HG03469 (cell line): ENCODE results near the gene CD79B.

Experiments
- ATAC-seq: cut with Tn5 transposase; IDR thresholded peaks from one replicate; pipeline ENCODE4 v1.9.1; 2021; ENCODE audit warnings: mild to moderate bottlenecking, moderate library complexity, moderate number of reproducible peaks; ENCODE audit not compliant: unreplicated experiment

CD79B gene

DNA sequence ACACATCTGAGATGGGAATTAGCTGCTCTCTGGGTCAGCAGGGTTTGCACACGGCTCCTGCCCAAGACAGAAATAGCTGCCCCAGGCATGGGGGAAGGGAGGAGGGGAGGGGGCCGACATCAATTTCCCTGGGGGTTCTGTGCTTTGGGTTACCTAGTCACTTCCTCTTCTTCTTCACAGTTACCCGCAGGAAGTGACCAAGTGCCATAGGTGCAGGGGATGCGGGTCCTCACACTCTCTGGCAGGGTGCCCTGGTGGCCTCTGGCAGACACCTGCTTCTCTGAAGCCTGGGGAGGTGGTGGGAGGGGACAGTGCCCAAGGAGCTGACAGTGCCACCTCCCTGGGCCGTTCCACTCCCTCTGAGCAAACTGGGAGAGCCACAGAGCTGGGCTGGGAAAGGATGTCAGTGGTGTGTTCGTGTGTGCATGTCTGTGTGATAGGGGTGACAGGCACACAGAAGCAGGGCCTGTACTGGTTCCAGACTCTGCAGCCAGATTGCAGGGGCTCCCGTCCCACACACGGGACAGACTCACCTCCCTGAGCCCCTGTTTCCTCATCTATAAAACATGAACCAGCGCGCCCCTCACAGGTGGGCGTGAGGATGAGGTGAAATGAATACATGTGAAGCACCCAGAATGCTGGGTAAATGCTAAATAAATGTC lies 22.4 kb upstream of the CD79B start:
- no peak for ATAC-seq

DNA sequence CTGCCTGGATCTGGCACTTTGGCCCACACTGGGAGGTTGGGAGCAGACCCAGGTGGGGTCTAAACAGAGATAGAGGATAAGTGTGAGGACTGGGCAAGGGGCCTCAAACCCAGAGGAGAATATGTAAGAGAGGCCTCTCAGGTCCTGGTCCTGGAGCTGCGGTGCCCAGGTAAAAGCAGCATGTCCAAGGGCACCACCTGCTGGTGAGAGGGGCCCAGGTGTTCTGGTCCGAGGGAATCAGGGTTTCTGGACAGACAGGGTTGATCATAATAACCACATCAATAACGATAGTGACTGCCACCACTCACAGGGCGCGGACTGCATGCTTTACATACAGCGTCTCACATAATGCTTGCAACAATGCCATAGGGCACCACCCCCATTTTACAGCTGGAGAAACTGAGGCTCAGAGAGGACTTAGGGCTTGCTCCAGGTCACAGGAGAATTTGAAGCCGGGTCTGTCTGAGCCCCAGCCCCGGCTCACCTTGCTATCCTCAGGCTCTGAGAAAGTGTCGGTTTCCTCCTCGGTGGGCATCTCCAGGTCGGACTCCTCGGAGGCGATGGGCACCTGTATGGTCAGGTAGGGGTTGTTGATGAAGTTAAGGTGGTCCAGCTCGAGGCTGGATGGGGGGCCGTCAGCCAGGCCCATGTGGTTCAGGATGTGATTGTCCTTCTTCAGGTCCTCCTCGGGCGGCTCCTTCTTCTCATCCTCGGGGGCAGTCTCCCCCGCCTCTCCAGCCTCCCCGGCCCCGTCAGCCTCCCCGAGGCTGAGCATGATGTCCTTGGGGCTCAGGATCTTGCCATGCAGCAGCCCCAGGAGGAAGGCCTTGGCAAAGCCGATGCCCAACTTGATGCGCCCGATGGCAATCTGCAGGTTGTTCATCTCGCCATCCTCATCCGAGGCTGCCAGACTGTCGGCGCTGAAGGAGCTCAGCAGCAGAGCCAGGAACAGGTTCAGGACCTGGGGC lies 19.1 kb upstream of the CD79B start:
- no peak for ATAC-seq

DNA sequence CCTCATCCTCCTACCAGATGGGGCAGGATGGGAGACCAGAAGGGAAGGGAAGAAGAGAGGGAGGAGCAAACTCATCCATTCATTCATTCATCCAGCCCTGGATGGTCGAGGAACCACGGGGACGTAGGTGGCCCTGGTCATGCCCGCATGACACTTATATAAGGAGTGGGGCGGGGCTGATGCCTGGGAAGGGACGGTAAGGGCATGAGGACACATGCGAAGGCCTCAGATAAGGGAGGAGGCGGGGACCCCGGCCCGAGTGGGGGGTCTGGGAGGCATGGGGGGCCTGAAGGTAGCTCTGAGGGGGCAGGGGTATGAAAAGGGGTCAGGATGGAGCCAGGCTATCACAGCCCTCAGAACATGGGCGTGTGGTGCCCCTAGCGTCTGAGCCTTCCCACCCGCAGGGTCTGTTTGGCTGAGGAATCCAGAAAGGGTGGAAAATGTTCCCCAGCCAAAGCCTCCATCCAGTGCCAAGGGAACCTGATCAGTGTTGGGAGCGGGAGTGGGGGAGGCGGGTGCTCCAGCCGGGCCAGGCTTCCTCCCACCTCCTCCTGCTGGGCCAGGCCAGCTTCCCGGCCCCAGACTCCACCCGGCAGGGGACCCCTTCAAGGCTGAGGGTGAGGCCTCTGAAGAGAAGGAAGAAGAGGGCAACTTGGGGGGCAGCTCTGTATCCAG lies 17.6 kb upstream of the CD79B start:
- ATAC-seq = no peak

DNA sequence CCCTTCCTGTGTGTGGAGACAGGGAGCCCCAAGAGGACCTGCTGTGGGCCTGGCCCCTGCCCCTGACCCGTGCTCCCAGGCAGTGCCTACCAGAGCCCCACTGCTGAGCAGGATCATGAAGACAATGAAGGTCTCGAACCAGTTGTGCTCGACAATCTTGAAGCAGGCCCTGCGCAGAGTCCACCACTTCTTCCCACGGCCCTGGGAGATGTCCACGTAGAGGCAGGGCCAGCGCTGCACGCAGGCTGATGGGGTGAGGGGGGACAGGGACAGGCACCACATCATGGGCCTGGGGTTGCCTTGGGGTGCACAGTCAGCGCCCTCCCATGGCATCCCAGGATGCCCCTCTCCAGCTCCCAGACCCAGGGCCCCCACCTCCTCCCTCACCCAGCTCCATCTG lies 16.4 kb upstream of the CD79B start:
- no peak for ATAC-seq

DNA sequence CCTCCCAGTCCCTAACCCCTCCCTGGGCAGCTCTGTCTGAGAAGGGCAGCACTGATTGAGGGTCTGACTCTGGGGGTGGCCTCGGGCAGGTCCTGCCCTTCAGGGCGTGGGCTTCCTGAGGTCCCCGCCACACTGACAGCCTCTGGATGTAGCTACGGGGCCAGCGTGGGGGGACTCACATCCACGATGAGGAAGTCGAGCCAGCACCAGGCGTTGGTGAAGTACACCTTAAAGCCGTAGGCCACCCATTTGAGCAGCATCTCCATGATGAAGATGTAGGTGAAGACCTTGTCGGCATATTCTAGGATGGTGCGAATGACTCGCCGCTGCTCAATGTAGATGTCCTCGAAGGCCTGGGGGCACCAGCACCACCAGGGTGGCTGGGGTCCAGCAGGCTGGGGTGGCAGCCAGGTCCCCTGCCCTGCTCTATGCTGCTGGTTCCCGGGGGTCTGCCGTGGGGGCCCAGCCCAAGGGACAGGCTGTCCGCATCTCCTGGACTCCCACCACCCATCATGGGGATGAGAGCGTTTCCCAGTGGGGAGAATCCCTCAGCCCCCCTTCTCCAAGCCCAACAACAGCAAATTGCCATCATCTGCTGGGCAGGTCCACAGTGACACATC lies 15.7 kb upstream of the CD79B start:
- no peak for ATAC-seq

DNA sequence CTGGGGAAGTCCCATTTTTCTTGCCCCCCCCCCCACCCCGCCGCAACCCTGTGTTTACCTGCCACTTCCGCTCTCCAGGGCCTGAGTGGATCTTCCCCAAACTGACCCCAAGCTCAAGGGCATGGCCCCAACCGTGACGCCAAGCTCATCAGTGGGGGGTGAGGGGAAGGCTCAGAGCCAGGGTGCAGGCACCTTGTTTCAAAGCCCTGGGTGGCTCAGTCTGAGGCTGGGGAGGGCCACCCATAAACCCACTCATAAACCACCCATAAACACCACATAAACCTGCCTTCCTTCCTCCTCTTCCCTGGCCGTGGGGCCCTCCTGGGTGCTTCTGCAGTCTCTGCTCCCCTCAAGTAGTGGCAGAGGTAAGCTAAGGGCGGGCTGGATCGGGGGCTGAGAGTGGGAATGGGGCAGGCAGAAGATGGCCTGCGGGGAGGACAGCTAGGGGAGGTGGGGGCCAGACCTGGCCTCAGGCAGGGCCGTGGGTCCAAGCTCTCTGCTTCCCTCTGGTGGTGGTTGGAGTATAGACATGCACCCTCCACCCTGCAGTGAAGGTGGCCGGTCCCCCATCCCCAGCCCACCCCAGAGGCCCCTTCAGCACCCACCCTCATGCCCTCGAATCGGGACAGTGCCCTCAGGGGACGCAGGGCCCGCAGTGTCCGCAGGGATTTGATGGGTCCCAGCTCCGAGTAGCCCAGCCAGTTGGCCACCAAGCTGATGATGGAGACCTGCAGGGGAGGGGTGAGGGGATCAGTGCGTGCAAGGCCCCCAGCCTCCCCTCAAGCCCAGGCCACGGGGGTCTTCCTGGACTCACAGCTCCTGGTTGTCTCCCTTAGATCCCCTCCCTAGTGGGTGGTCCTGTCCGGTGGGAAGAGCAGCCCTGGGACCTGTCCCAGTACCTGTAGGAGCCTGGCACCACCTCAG lies 14.6 kb upstream of the CD79B start:
- no peak for ATAC-seq

DNA sequence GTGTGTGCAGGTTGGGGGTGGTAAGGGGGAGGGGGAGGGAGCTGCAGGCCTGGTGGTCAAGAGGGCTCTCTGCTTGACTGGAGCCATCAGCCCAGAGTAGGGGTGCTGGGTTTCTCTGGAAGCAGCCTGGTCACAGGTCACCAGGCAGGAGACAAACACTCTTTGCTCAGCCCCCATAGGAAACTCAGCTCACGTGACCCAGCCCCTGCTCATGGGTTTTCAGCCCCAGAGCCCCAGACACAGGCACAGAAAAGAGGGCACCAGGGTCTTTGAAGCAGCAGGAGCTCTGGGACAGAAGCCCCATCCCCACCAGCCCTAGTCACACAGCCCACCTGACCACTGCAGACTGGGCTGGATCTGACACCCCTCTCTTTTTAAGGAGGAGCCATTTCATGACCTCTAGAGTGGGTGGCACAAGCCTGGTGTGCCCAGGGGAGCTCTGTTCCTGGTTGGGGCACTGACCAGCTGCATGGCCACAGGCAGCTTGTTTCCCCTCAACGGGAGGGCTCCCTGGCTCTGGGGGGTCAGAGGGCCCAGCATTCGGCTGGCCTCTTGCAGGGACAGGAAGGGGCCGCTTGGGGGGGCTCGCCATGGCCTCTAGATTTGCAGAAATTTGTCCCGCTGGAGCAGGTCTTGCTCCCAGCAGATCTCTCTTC lies 13.8 kb upstream of the CD79B start:
- ATAC-seq = no peak

DNA sequence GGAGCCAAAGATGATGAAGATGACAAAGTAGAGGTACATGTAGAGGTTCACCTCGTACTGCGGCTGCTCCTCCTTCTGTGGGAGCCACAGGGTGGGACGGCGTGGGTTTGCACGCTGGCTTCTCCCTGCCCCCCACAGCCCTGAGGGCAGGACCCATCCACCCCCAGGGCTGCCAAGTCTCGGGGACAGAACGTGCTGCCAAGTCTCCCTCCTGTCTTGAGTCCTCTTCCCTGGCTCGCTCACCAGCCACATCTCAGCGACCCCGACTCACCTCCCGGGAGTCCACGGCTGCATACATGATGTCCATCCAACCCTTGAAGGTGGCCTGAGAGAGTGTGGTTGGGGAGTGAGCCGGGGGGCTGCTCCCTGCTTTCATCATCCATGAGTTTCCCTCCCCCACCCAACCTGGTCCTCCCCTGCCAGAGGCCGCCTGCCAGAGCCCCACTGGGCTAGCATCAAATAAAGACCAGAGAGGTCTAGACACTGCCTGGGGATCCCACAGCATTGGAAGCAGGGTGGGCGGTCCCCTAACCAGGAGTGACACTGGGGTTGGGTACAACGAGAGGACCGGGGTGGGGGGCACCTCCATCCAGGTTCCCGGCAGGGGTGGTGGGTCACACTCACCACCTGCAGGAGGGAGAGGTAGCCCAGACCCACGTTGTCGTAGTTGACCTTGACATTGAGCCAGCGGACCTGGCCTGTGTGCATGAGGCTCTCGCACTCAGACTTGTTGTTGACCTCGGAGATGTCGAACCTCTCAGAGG lies 12.8 kb upstream of the CD79B start:
- ATAC-seq = no peak

DNA sequence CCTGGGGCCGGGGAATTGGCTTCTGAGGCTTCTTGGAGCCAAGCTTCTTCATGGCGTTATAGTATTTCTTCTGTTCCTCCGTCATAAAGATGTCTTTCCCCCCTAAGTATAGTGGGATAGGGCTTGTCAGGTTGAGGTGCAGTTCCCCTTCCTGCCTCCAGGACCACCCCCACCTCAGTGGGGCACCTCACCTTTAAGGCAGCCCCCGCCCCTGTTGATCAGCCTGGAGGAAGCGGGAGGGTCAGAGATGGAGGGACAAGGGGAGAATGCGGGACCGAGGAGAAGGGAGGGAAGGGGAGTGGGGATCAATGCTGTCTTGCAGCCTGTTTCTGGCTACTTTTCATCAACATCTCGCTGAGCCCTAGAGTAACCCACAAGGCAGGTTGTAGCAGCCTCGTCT lies 11.6 kb upstream of the CD79B start:
- no peak for ATAC-seq

DNA sequence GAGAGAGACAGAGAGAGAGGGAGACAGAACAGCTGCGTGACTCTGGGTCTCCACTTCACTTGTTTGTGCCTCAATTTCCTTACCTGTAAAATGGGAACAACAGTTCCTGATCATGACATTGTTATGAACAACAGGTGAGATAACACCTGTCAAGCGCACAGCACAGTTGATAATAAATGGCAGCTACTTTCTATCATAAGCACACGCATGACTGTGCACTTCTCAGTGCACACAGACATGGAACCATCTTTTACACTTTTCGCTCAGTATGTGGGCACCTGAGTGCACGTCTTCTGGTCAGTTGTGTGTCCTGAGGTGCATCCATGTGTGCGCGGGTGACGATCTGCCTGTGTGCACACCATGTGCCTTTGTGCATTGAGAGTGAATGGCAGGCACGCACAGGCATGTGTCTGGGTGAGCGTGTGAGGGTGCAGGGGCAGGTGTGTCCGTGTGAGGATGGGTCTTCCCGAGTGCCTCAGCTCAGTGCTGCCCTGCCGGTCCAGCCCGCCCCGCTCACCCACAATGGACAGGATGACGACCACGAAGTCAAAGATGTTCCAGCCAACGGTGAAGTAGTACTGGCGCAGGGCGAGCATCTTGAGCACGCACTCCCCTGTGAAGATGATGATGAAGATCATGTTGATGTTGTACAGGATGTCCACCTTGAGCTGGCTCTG lies 10.3 kb upstream of the CD79B start:
- no peak for ATAC-seq

DNA sequence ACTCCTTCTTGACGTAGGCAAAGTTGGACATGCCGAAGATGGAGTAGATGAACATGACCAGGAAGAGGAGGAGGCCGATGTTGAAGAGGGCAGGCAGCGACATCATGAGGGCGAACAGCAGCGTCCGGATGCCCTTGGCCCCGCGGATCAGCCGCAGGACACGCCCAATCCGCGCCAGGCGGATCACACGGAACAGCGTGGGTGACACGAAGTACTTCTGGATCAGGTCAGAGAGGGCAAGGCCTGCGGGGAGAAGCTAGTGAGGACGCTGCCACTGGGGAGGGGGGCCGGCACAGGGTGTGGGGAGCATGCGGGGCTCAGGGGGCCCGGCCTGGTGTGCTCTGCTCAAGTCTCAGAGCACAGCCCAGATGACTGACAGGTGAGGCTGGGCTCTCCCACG lies 9.6 kb upstream of the CD79B start:
- ATAC-seq = no peak

DNA sequence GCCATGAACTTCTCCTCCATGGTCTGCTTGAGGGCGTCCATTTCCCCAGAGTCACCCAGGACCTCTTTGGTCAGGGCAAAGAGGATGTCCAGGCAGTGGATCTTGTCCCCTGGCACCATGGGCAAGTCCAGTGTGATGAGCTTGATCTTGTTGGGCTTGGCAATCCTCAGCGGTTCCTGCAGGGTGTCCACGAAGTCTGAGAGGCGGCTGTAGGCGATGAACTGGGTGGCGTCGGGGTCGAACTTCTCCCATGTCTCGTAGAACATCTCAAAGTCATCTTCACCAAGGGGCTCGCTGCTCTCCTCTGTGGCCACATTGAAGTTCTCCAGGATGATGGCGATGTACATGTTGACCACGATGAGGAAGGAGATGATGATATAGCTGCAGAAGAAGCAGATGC lies 9.0 kb upstream of the CD79B start:
- no peak for ATAC-seq

DNA sequence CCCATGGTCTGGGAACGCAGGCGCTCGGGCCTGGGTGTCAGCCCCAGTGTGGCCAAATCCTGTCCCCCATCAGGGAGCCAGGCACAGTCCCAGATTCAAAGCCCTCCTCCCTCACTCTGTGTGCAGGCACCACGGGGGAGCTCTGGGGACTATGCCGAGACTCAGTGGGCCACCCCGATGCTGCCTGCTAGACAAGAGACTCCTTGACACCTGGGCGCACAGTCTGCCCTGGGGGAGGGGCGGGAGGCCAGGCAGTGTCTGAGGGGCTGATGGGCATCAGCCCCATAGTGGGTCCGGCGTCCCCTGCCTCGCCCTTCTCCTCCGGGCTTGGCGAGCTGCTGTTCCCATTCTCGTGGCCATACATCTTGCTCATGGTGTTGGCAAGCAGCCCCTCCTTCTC lies 8.5 kb upstream of the CD79B start:
- no peak for ATAC-seq

DNA sequence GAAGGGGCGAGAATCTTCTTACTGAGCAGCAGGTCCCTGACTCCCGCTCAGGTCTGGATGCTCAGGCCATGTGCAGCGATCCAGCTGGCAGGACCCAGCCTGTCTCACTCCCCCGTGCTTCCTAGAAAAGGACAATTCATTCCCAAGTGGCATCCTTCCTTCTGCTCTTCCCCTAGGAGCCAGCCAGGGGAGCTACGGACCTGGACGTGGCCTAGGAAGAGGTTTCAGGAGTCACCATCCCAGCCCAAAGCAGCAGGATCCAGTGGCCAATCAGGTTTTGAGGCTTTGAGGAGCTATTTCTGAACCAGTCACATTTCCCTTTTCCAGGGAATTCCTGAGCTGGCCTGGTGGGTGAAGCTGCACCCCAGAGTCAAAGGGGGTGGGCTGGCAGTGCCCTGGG lies 7.8 kb upstream of the CD79B start:
- ATAC-seq = no peak

DNA sequence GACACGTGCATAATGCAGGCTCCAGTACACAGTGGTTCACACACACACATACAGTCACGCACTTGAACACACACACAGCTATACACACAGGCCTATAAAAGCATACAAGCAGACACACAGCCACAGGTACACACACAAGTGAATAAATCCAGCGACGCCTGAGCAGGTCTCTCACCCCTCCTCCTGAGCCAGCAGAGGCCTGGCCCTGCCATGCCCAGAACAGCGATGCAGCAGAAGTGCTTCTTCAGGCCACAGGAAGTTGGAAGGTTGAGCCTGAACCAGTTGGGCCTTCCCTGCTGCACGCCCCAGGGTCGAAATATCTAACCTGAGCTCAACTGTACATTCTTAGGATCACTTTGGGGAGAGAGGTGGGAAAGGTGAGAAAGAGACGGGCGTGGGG lies 7.3 kb upstream of the CD79B start:
- ATAC-seq = no peak

DNA sequence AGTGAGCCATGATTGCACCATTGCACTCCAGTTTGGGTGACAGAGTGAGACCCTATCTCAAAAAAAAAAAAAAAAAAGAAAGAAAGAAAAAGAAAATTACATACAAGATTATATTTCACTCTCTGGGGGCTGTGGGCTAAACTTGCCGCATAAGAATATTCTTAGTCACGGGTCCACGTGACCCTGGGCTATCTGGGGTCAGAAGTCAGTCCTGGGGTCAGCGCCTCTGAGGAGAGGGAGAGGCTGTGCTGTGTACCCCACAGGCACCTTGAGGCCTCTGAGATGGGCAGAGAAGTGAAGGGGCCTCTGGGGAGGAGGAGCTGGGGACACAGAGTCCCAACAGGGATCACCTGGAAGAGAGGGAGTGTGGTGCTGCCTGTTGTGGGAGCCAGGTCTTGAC lies 5.8 kb upstream of the CD79B start:
- no peak for ATAC-seq

DNA sequence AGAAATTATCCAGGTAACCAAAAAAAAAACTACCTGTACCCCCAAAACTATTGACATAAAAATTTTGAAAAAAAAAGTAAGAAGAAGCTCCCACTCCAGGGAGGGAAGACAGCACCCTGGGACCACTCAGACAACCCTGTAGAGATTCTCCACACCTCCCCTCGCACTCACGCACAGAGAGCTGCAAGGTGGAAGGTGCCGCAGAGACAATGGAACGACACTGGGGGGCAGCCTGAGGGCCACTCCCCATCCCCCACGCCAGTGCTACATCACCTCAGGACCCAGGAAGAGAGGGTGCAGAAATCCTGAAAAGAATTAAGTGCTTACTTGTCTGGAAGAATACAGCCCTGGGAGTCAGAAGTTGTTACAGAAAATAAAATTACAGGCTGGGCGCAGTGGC lies 5.2 kb upstream of the CD79B start:
- no peak for ATAC-seq
